B cell (primary cell): ENCODE results near the gene STK11. TPM values are rescaled to one million over a fixed set of nuclear protein-coding genes. Genes with fewer than 3 reads are reported as not detected.

Experiments
- ATAC-seq: fragments of 200-7000 bp; cut with Tn5 transposase; one replicate; pipeline ENCODE4 v1.10.0; 2021; ENCODE audit warnings: low read depth, mild to moderate bottlenecking, moderate number of reproducible peaks, moderate library complexity
- CTCF ChIA-PET: fragments of 350-600 bp; sonication (Branson Sonifier 250); formaldehyde crosslinking; loops from one replicate; lab custom pipeline; 2021; ENCODE audit warnings: antibody characterized with exemption, inconsistent platforms; lab: Charles Lee
- POLR2A ChIA-PET: fragments of 350-600 bp; sonication (Branson Sonifier 250); formaldehyde crosslinking; loops from one replicate; lab custom pipeline; 2021; ENCODE audit warnings: antibody characterized with exemption; lab: Charles Lee
- DNase-seq: peaks from one replicate; pipeline ENCODE4 v3.0.0; 2013
- H2AFZ ChIP-seq: 2 replicates; pipeline ENCODE4 v1.6.1; 2012; ENCODE audit warnings: mild to moderate bottlenecking, low read depth, low read length; ENCODE audit not compliant: insufficient read depth, poor library complexity, severe bottlenecking
- H3K27ac ChIP-seq, 2 donors: 1 replicate in 1 of 2; 2 replicates in 1 of 2; pipeline ENCODE4 v1.5.1; 2012 to 2013; ENCODE audit warnings: low read length in 2 of 2, mild to moderate bottlenecking in 2 of 2, moderate library complexity in 1 of 2
- H3K27me3 ChIP-seq, 4 experiments: fragments of 200-600 bp in 1 of 4; sonication (generic) in 1 of 4; replicated peaks in 1 of 4; 1 replicate in 2 of 4; 2 replicates in 2 of 4; pipeline versions ENCODE4 v1.6.1 to v1.7.0; 2013 to 2016; ENCODE audit warnings: low read length in 3 of 4, mild to moderate bottlenecking in 2 of 4, mixed read lengths in 1 of 4, moderate library complexity in 1 of 4; ENCODE audit not compliant: insufficient read depth in 4 of 4, control insufficient read depth in 3 of 4; ENCODE audit errors: control extremely low read depth in 1 of 4
- H3K36me3 ChIP-seq, 2 experiments: replicated peaks in 1 of 2; 1 replicate in 1 of 2; 2 replicates in 1 of 2; pipeline versions ENCODE4 v1.6.1 to v1.7.1; 2013; ENCODE audit warnings: low read length in 1 of 2; ENCODE audit not compliant: insufficient read depth in 2 of 2, control insufficient read depth in 1 of 2; ENCODE audit errors: control extremely low read depth in 1 of 2, extremely low read depth in 1 of 2
- H3K4me1 ChIP-seq, 2 donors: fragments of 200-600 bp in 1 of 2; sonication (generic) in 1 of 2; 1 replicate in 1 of 2; 2 replicates in 1 of 2; pipeline versions ENCODE4 v1.5.1 to v1.6.1; 2013 to 2017; ENCODE audit warnings: low read length in 2 of 2; ENCODE audit not compliant: control insufficient read depth in 2 of 2, insufficient read depth in 2 of 2
- H3K4me2 ChIP-seq: replicated peaks from 2 replicates; pipeline ENCODE3; 2012; ENCODE audit warnings: mild to moderate bottlenecking, low read depth, low read length; ENCODE audit not compliant: poor library complexity, severe bottlenecking
- H3K4me3 ChIP-seq, 5 experiments: fragments of 200-600 bp in 1 of 5; sonication (generic) in 1 of 5; 1 replicate in 3 of 5; 2 replicates in 2 of 5; pipeline versions ENCODE4 v1.5.1 to v1.7.0; 2011 to 2016; ENCODE audit warnings: low read length in 4 of 5, mild to moderate bottlenecking in 4 of 5, low read depth in 2 of 5, control low read depth in 1 of 5, moderate library complexity in 1 of 5; ENCODE audit not compliant: insufficient read depth in 1 of 5; ENCODE audit errors: control extremely low read depth in 1 of 5, extremely low read depth in 1 of 5
- H3K79me2 ChIP-seq: fragments of 200-600 bp; sonication (generic); one replicate; pipeline ENCODE4 v1.6.0; 2016; ENCODE audit warnings: low read length; ENCODE audit not compliant: control insufficient read depth, insufficient read depth
- H3K9ac ChIP-seq: fragments of 200-600 bp; sonication (generic); 2 replicates; pipeline ENCODE4 v1.6.1; 2017; ENCODE audit warnings: mild to moderate bottlenecking, low read length, moderate library complexity
- H3K9me3 ChIP-seq, 3 donors: one replicate each; pipeline versions ENCODE4 v1.6.1 to v1.7.1; 2013; ENCODE audit warnings: low read length in 2 of 3; ENCODE audit not compliant: control insufficient read depth in 2 of 3, insufficient read depth in 1 of 3; ENCODE audit errors: control extremely low read depth in 1 of 3
- H4K20me1 ChIP-seq: 2 replicates; pipeline ENCODE4 v1.6.0; 2012; ENCODE audit warnings: mild to moderate bottlenecking, low read length; ENCODE audit not compliant: insufficient read depth, control insufficient read depth, poor library complexity, severe bottlenecking
- H3K27ac Mint-ChIP-seq: one replicate; pipeline ENCODE4 v1.8.0; 2021; ENCODE audit warnings: mixed read lengths
- H3K27me3 Mint-ChIP-seq: one replicate; pipeline ENCODE4 v1.8.0; 2021; ENCODE audit warnings: mixed read lengths
- H3K4me1 Mint-ChIP-seq: one replicate; pipeline ENCODE4 v1.8.0; 2021; ENCODE audit warnings: mixed read lengths
- H3K4me3 Mint-ChIP-seq: one replicate; pipeline ENCODE4 v1.8.0; 2021; ENCODE audit warnings: mixed read lengths
- H3K9me3 Mint-ChIP-seq: one replicate; pipeline ENCODE4 v1.8.0; 2022; ENCODE audit warnings: mixed read lengths; ENCODE audit not compliant: insufficient read depth
- EZH2 ChIP-seq: IDR thresholded peaks from 2 replicates; pipeline ENCODE4 v1.6.1; 2012; ENCODE audit warnings: borderline replicate concordance, low read depth, mild to moderate bottlenecking, moderate library complexity, low read length; ENCODE audit not compliant: insufficient read depth, poor library complexity, severe bottlenecking
- WGBS: methylation state at CpG from one replicate; pipeline ENCODE4 v1.1.5; 2013; ENCODE audit warnings: missing lambda C conversion rate; ENCODE audit not compliant: insufficient coverage; 5-methylcytosine and 5-hydroxymethylcytosine counted together
- intact Hi-C: fragments of 100-400 bp; cut with micrococcal nuclease; formaldehyde crosslinking; loops from one replicate; pipeline ENCODE4 v1.10.0; 2022
- polyA plus RNA-seq: library from polyadenylated mRNA; depleted of rRNA; stranded (reverse); fragments of >200 nt; gene quantifications from 2 replicates; pipeline ENCODE4 v1.2.3, GENCODE V29; 2012
- total RNA-seq, 2 donors: library from RNA; stranded (reverse); fragments of 120-200 nt in 1 of 2; gene quantifications; 1 replicate in 1 of 2; 2 replicates in 1 of 2; pipeline versions ENCODE4 v1.2.3 to v1.2.4, GENCODE V29; 2013 to 2022
- TF ChIP-seq, protein P1 (sequence below): fragments of 200-600 bp; IDR thresholded peaks from one replicate; pipeline ENCODE4 v1.8.0; 2022; ENCODE audit warnings: antibody characterized with exemption, mild to moderate bottlenecking

STK11 gene
- total and polyA plus RNA-seq, 2 donors (not counting 1 experiment from before 2014, with no cell fraction given) = 87.9 to 89.9 TPM

DNA sequence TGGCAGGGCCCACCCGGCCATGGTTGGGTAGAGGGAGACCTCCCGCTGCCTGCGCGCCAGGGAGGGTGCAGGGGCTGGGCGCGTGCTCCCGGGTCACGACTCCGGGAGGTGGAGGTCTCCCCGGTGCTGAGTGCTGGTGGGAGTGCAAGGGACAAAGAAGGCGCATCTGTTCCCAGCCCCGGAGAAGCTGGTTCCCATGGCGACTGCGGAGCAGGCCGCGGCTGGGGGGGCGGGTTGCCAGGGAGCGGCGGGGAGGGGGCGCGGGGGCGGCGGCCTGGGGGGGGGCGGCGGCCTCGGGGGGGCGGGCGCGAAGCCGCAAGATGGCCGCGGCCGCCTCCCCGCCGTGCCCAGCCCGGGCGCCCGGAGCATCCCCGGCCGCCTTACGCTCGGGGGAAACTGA lies 31.0 kb downstream of the STK11 start:
- Mint-ChIP-seq H3K4me3 (no peak overlapping the region), H3K27ac (no peak overlapping the region), H3K4me1 (peaks cover 20% of the 10 kb centered on the region), H3K9me3 (no peaks in the 10 kb centered on the region), H3K27me3 (peaks cover 8% of the 10 kb centered on the region)
- ATAC-seq (no peak), DNase-seq (no peak)
- H4K20me1 ChIP-seq = peaks cover 5% of the 10 kb centered on the region
- WGBS = 23% methylated on average over 29 of the region's 42 CpGs
- CTCF ChIA-PET = no interaction called here
- no peaks in the 10 kb centered on the region for H3K79me2 ChIP-seq
- peaks cover 24 to 33% of the 10 kb centered on the region in 2 donors for H3K4me1 ChIP-seq
- no peak overlapping the region for H3K9ac ChIP-seq
- H3K27me3 ChIP-seq = peaks cover 0 to 21% (median 7%) of the 10 kb centered on the region in 4 experiments
- intact Hi-C loops = no loop called here
- no peaks in the 10 kb centered on the region for H3K9me3 ChIP-seq
- TF ChIP-seq, protein P1, sequence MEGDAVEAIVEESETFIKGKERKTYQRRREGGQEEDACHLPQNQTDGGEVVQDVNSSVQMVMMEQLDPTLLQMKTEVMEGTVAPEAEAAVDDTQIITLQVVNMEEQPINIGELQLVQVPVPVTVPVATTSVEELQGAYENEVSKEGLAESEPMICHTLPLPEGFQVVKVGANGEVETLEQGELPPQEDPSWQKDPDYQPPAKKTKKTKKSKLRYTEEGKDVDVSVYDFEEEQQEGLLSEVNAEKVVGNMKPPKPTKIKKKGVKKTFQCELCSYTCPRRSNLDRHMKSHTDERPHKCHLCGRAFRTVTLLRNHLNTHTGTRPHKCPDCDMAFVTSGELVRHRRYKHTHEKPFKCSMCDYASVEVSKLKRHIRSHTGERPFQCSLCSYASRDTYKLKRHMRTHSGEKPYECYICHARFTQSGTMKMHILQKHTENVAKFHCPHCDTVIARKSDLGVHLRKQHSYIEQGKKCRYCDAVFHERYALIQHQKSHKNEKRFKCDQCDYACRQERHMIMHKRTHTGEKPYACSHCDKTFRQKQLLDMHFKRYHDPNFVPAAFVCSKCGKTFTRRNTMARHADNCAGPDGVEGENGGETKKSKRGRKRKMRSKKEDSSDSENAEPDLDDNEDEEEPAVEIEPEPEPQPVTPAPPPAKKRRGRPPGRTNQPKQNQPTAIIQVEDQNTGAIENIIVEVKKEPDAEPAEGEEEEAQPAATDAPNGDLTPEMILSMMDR = no peak
- H3K4me2 ChIP-seq = peak overlapping the region; percentile 89
- H3K36me3 ChIP-seq = no peaks in the 10 kb centered on the region
- H3K4me3 ChIP-seq = no peak overlapping the region
- no peak overlapping the region for H3K27ac ChIP-seq
- no peak overlapping the region for H2AFZ ChIP-seq
- POLR2A ChIA-PET = interaction anchor here (1.0 kb wide), 2 partner anchors 30 to 342 kb away, joined by 3 read pairs; no protein-coding TSS in a partner anchor

DNA sequence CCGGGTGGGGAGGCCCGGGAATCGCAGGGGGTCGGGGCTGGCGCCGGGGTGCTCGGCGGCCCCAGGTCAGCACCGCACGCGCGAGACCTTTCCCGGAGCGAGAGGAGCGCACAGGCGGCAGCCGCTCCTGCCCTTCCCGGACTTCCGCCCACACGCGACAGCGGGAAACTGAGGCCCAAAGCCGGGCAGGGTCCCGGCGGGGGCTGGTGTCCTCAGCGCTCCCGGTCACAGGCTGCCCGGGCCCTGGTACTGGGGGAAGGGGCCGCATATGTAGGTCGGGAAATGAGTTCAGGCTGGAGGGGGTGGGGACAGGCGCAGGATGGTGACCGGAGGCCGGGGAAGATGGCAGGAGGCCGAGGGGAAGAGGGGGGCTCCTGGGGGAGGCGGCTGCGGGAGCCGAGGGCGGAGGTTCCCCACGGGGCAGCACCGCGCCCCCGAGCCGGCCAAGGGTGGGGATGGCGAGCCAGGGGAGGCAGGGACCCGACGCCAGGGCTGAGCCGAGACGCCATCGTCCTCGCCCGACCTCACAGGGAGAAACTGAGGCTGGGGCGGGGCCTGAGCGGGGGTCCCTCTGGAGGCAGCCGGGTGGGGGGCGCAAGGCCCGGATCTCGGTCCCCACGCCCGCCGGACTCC lies 31.6 kb downstream of the STK11 start:
- intact Hi-C loops = no loop called here
- ChIA-PET CTCF (no interaction called here), POLR2A (interaction anchor here (1.0 kb wide), 1 partner anchor 342 kb away, joined by 3 read pairs; no protein-coding TSS in a partner anchor)
- 1% methylated on average over 60 of the region's 60 CpGs for WGBS
- peak overlapping the region; percentile 47 for H3K4me3 Mint-ChIP-seq
- H4K20me1 ChIP-seq = peaks cover 5% of the 10 kb centered on the region
- no peaks in the 10 kb centered on the region for H3K36me3 ChIP-seq
- H2AFZ ChIP-seq = peak overlapping the region; percentile 10
- H3K27me3 Mint-ChIP-seq = peaks cover 8% of the 10 kb centered on the region
- peak overlapping the region in 4 of 5 experiments; percentile 17 to 50 (median 35) for H3K4me3 ChIP-seq
- peaks cover 25 to 35% of the 10 kb centered on the region in 2 donors for H3K4me1 ChIP-seq
- no peaks in the 10 kb centered on the region for H3K9me3 Mint-ChIP-seq
- H3K9me3 ChIP-seq = no peaks in the 10 kb centered on the region
- peaks cover 23% of the 10 kb centered on the region for H3K4me1 Mint-ChIP-seq
- DNase-seq = peak; percentile 60
- ATAC-seq = no peak
- peaks cover 0 to 21% (median 7%) of the 10 kb centered on the region in 4 experiments for H3K27me3 ChIP-seq
- H3K9ac ChIP-seq = peak overlapping the region; percentile 45
- H3K27ac Mint-ChIP-seq = no peak overlapping the region
- peak overlapping the region; percentile 89 for H3K4me2 ChIP-seq
- TF ChIP-seq, protein P1 = no peak
- TF ChIP-seq EZH2 = peak; percentile 100
- no peak overlapping the region for H3K27ac ChIP-seq
- H3K79me2 ChIP-seq = peaks cover 5% of the 10 kb centered on the region
